ENCODE measurements around the gene PLAAT2. TPM values are rescaled to one million over a fixed set of nuclear protein-coding genes. Genes with fewer than 3 reads are reported as not detected.

The PLAAT2 gene
- total RNA-seq, 1 donor from 2014 or later: 1.3 TPM

DNA sequence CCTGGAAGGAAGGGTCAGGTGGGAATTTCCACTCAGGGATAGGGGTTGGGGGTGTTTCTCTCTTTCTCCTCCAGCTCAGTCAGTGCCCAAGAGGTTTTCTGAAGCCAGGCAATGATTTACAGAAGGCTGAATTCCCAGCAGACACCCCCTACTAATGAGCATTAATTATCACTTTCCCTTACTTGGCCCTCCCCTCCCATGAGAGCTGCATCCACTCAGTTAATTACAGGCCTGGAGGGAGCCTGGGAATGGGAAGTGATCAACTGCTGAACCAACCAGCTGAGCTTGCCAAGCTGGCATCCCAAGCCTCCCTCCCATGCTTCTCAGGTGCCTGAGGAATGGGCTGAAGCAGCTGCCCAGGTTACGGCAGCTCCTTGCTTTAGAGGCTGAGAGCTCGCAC, 56.3 kb downstream of the PLAAT2 start:
- H3K36me3 ChIP-seq (ENCODE audit: control insufficient read depth, insufficient read depth, low read length): no peaks in the 10 kb centered on the region
- no peak for FAIRE-seq
- H3K27me3 ChIP-seq (ENCODE audit: control insufficient read depth, insufficient read depth, low read length): no peaks in the 10 kb centered on the region
- H3K4me3 ChIP-seq (ENCODE audit: low read depth, low read length): no peak overlapping the region
- TF ChIP-seq, protein P1, sequence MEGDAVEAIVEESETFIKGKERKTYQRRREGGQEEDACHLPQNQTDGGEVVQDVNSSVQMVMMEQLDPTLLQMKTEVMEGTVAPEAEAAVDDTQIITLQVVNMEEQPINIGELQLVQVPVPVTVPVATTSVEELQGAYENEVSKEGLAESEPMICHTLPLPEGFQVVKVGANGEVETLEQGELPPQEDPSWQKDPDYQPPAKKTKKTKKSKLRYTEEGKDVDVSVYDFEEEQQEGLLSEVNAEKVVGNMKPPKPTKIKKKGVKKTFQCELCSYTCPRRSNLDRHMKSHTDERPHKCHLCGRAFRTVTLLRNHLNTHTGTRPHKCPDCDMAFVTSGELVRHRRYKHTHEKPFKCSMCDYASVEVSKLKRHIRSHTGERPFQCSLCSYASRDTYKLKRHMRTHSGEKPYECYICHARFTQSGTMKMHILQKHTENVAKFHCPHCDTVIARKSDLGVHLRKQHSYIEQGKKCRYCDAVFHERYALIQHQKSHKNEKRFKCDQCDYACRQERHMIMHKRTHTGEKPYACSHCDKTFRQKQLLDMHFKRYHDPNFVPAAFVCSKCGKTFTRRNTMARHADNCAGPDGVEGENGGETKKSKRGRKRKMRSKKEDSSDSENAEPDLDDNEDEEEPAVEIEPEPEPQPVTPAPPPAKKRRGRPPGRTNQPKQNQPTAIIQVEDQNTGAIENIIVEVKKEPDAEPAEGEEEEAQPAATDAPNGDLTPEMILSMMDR (IDR thresholded peaks at IDR 0.05; ENCODE audit: insufficient read depth, low read length, severe bottlenecking): no peak
- DNase-seq (ENCODE audit: low read depth): no peak

DNA sequence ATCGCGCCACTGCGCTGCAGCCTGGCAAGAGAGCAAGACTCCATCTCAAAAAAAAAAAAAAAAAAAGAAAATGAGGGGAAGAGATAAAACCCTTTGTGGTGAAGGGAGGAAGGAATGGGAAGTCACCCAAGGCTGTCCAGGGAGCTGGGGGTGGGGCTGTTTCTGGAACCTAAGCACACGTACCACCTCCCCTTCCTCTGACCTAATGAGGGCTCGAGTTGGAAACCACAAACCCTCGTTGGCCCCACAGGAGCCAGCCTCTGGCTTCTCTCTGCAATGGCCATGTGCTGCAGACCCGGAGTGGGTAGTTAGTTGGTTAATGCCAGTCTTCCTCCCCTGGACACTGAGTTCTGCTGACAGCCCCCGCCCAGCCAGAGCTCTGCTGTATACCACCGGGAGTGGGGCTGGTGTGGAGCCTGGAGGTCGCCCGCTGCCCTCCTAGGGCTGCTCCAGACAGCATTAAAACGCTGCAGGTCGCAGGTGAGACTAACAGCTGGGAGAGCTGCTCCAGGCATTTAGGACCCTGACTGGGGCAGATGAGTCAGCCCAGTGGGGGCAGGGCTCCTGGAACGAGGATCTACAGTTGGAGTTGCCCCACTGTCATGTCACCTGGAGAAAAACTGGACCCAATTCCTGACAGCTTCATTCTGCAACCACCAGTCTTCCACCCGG, 57.2 kb downstream of the PLAAT2 start, which contains the start of gene LGALS12:
LGALS12 (plus strand) TSS at position 228 of the 672 bp plus-strand sequence; CDS start at position 603, 375 bp downstream.
- FAIRE-seq: no peak
- DNase-seq (ENCODE audit: low read depth): no peak
- H3K4me3 ChIP-seq (ENCODE audit: low read depth, low read length): no peak within 1 kb of the TSS
- H3K36me3 ChIP-seq (ENCODE audit: control insufficient read depth, insufficient read depth, low read length): no peaks in the 10 kb centered on the region
- H3K27me3 ChIP-seq (ENCODE audit: control insufficient read depth, insufficient read depth, low read length): no peaks in the 10 kb centered on the region
- TF ChIP-seq, protein P1 (IDR thresholded peaks at IDR 0.05; ENCODE audit: insufficient read depth, low read length, severe bottlenecking): no peak

DNA sequence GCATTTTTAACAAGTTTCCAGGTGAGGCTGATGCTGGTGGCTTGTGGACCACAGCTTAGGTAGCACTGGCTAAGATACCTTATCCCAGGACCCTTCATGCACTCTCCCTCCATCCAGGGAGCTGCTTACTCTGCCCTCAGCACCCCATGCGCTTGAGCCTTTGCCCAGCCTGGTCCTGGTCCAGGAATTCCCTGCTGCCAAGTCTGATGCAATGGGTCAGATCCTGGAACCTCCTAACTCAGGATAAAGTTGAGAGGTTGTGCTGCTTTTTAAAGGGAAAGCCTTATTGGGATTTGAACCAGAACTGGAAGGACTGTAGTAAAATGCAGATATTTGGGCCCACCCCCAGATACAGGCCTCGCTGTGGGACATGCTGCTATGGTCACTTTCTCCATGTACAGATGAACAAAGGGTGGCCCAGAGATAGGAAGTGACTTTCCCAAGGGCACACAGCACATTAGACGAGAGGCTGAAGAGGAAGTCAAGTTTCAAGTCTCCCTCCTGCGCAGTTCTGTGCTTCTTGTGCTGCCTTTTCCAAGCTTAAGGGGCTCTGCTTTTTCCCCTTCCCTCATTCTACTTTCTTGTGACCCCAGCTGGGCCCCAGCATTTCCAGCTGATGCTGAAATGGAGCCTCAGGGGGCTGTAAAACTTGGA, 58.1 kb downstream of the PLAAT2 start:
- TF ChIP-seq, protein P1 (IDR thresholded peaks at IDR 0.05; ENCODE audit: insufficient read depth, low read length, severe bottlenecking): no peak
- FAIRE-seq (no peak), DNase-seq (ENCODE audit: low read depth) (no peak)
- Histone ChIP-seq H3K4me3 (ENCODE audit: low read depth, low read length) (no peak overlapping the region), H3K36me3 (ENCODE audit: control insufficient read depth, insufficient read depth, low read length) (no peaks in the 10 kb centered on the region), H3K27me3 (ENCODE audit: control insufficient read depth, insufficient read depth, low read length) (no peaks in the 10 kb centered on the region)

DNA sequence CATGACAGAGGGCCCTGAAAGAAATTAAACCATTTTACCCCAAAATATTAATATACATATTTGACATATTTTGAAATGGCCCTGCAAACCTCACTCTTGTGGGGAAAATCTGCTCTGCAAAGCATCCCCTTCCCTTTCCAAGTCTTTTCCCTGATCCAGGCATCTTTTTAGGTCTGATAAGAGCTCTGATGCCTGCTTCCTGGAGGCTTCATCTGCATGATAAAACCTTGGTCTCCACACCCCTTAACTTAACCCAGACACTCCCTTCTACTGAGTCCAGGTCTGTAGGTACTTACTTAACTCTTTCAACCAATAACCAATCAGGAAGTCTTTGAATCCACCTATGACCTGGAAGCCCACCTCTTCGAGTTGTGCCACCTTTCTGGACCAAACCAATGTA, 59.1 kb downstream of the PLAAT2 start:
- no peak for FAIRE-seq
- Histone ChIP-seq H3K36me3 (ENCODE audit: control insufficient read depth, insufficient read depth, low read length) (no peaks in the 10 kb centered on the region), H3K4me3 (ENCODE audit: low read depth, low read length) (no peak overlapping the region), H3K27me3 (ENCODE audit: control insufficient read depth, insufficient read depth, low read length) (no peaks in the 10 kb centered on the region)
- no peak for DNase-seq (ENCODE audit: low read depth)
- TF ChIP-seq, protein P1 (IDR thresholded peaks at IDR 0.05; ENCODE audit: insufficient read depth, low read length, severe bottlenecking): no peak

DNA sequence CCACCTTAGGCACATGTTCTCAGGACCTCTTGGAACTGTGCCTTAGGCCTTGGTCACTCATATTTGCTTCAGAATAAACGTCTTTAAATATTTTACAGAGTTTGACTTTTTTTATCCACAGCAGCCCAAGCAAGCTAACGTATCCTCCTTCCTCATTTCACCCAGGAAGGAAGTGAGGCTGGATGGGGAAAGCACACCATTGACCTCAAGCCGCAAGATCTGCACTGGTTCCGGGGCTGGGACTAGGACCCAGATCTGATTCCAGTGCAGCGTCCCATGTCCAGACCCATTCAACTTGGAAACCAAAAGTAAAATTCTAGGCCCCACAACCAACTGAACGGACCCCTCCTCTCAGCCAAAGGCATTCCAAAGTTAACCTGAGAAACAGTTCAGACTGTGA, 59.7 kb downstream of the PLAAT2 start:
- Histone ChIP-seq H3K4me3 (ENCODE audit: low read depth, low read length) (no peak overlapping the region), H3K36me3 (ENCODE audit: control insufficient read depth, insufficient read depth, low read length) (no peaks in the 10 kb centered on the region), H3K27me3 (ENCODE audit: control insufficient read depth, insufficient read depth, low read length) (no peaks in the 10 kb centered on the region)
- FAIRE-seq (no peak), DNase-seq (ENCODE audit: low read depth) (no peak)
- TF ChIP-seq, protein P1 (IDR thresholded peaks at IDR 0.05; ENCODE audit: insufficient read depth, low read length, severe bottlenecking): no peak

Other genes starting within 250 kb of the PLAAT2 start
- not detected in 2 replicates for gene SLC22A9, start 193.6 kb downstream of the PLAAT2 start, total RNA-seq
- gene PLAAT5, start 72.2 kb downstream of the PLAAT2 start, total RNA-seq: not detected in 2 replicates
- not detected in 2 replicates for gene LGALS12, start 57.3 kb downstream of the PLAAT2 start, total RNA-seq
- 0.79 and 2.8 TPM in 2 replicates for gene PLAAT4, start 26.6 kb downstream of the PLAAT2 start, total RNA-seq
- 0.51 and 2.1 TPM in 2 replicates for gene PLAAT3, start 51.1 kb upstream of the PLAAT2 start, total RNA-seq
- 63.7 and 81.0 TPM in 2 replicates for gene ATL3, start 108.0 kb upstream of the PLAAT2 start, total RNA-seq
- 29.0 and 38.5 TPM in 2 replicates for gene RTN3, start 118.1 kb upstream of the PLAAT2 start, total RNA-seq
- 2.4 and 2.9 TPM in 2 replicates for gene ZFTA, start 205.4 kb upstream of the PLAAT2 start, total RNA-seq

Data from bronchial epithelial cell (primary cell).